ENCODE results near the gene TEX2.
A peak's percentile ranks its signal among the peaks of the same experiment; 100 is the strongest.
"Not testable (repeated sequence)": the region's sequence is repeated elsewhere in the genome, so short reads cannot be mapped to it uniquely, and the experiment has no call there.

Gene TEX2

GRCh38 chr17:64145375-64145750 is 117.7 kb downstream of the TEX2 start:
- DNase-seq (ENCODE audit: low read depth) = no peak

DNA sequence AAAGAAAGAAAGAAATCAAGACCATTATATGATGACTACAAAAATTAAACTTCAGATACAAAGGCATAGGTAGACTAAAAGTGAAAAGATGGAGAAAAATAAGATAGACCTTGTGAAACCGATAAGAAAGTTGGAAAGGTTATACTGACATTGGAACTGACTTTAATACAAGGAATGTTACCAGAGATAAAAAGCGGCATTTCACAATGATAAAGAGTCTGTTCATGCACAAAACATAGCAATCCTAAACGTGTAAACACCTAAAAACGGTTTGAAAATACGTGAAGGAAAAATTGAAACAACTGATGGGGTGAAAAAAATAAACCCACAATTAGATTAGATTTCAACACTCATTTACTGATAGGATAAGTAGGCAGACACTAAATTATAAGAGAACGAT is 123.5 kb downstream of the TEX2 start:
- DNase-seq (ENCODE audit: low read depth) = no peak

DNA sequence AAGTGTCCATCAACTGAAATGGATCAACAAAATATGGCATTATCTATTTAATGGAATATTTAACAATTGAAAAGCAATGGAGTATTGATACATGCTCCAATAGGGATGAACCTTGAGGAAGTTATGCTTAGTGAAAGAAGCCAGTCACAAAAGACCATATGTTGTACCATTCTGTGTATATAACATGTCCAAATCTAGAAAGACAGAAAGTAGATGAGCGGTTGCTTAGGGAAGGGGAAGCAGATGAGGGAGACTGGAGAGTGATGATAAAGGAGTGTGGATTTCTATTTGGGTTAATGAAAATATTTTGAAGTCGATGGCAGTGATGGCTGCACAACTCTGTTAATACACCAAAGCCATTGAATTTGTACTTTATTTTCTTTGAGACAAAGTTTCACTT is 124.6 kb downstream of the TEX2 start:
- no peak for DNase-seq (ENCODE audit: low read depth)

GRCh38 chr17:64135000-64135399 is 128.1 kb downstream of the TEX2 start:
- no peak for DNase-seq (ENCODE audit: low read depth)

DNA sequence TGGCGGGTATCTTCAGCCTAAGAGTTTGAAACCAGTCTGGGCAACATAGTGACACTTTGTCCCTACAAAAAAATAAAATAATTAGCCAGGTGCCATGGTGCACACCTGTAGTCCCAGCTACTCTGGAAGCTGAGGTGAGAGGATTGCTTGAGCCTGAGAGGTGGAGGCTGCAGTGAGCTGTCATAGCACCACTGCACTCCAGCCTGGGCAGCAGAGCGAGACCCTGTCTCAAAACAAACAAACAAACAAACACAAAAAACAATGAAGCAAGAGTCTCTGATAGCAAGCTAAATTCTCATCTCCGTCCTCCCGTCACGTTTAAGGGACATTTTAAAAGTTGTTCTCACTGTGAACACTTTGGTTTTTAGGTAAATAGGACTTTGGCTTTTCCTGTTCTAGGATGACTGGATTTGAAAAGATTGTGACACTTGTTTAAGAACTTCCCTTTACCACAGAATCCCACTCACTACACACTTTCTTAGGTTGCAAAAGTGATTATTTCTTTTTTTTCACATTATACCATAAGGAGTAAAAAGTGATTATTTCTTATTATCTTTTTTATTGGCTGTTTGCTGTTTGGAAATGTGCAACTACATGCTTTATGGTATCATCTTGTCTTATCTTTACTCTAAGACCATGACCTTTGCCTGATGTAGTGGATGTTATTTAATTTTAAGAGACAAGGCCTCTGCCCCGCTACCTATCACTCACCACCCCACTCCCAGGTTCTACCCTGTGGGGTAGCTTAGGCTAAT is 128.7 kb downstream of the TEX2 start:
- DNase-seq (ENCODE audit: low read depth) = no peak

DNA sequence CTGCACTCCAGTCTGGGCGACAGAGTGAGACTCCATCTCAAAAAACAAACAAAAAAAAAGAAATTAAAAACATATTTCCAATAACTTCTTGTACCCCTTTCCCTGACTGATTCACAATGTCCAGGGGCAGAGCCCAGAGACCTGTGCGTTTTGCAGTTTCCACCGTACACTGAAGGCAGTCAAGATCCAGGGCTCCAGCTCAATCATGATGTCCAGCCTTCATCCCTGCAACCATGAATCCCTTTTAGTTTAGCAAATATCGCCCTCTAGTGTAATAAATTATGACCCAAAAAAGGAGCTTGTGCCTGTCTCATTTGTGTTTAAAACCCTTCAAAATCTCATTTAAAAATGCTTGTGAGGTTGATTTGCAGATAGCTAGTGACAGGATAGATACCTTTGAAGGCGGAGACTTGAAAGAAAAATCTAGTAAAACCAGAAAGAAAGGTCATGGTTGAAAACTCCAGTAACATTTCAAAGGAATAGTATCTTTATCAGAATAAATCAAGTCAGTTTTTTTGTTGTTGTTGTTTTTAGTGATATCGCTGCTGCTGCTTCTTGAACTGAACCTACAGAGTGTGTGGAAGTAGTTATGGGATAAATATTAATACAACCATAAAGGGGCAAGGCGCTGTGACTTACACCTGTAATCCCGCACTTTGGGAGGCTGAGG is 129.4 kb downstream of the TEX2 start:
- no peak for DNase-seq (ENCODE audit: low read depth)

- no peak for DNase-seq (ENCODE audit: low read depth)
These were observed 131.3 kb downstream of the TEX2 start for GRCh38 chr17:64131606-64132270.

GRCh38 chr17:64130559-64131001 is 132.5 kb downstream of the TEX2 start:
- peak; percentile 64 for DNase-seq (ENCODE audit: low read depth)

GRCh38 chr17:64129765-64130558 is 133.1 kb downstream of the TEX2 start, which contains the start of gene ERN1:
TSS of gene ERN1 (minus strand) at chr17:64130144. CDS start at chr17:64130029, 115 bp downstream.
- DNase-seq (ENCODE audit: low read depth) = peak; percentile 85

DNA sequence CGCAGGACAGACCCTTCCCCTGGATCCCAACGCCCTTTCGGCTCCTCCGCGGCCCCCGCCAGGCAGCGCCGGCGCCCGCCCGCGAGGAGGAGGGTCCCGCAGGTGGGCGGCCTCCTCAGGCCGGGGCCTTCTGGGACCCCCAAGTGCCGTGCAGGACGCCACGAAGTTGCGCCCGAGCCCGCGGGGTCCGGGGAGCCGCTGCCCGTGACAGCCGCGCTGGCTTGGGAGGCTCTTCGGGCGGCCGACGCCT is 133.6 kb downstream of the TEX2 start:
- no peak for DNase-seq (ENCODE audit: low read depth)

DNA sequence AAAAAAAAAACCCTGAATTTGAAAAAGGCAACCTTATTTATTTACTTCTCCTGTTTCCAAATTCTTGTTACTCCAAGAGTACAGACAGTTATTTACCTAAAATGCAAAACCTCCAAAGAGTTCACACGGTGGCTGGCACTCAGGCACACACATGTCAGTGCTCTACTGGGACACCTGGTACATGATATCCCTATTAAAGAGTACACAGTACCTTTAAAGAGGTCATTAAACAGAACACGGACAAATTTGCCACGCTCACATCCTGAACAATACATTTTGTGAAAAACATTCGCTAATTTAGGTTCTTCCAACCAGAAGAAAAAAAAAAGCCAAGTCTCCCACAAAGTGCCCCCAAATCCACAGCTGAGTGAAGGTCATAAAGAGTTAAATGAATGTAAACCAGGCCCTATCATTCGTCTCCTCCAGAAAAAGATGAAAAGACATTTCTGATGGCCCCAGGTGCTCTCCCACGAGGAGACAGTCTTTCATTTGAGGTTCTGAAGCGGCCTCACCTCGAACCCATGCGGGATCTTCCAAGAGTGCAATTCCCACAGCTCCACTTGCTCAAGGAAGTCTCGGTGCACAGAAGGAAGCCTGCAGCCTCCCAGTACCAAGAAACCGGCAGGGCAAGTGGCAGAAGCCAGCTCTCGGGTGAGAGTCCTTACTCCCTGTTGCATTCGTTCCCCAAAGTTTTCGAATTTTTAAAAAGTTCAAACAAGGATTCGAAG is 134.1 kb downstream of the TEX2 start:
- DNase-seq (ENCODE audit: low read depth) = no peak

- no peak for DNase-seq (ENCODE audit: low read depth)
These were observed 136.1 kb downstream of the TEX2 start for GRCh38 chr17:64126918-64127317.

- no peak for DNase-seq (ENCODE audit: low read depth)
These were observed 137.1 kb downstream of the TEX2 start for GRCh38 chr17:64125937-64126336.

GRCh38 chr17:64124609-64125008 is 138.5 kb downstream of the TEX2 start:
- DNase-seq (ENCODE audit: low read depth) = no peak

DNA sequence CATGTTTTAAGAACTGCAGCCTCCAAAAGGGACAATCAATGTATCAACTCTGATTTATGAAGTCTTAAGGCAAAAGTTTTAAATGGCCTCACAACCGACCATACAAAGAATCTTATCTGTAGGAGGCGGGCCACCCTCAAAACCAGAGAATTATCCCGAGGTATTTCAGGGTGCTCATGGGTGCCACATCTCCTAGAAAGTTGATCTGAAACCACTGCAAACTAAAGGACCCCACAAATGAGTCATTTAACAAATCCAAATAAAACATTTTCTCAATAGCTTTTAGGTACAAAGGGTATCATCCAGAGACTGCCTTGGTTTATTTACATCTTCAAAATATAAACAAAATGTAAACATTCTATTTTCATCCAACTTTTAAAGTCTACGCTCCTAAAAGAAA is 139.9 kb downstream of the TEX2 start:
- DNase-seq (ENCODE audit: low read depth) = no peak

GRCh38 chr17:64120972-64121786 is 141.9 kb downstream of the TEX2 start:
- not testable (repeated sequence) for DNase-seq (ENCODE audit: low read depth)

DNA sequence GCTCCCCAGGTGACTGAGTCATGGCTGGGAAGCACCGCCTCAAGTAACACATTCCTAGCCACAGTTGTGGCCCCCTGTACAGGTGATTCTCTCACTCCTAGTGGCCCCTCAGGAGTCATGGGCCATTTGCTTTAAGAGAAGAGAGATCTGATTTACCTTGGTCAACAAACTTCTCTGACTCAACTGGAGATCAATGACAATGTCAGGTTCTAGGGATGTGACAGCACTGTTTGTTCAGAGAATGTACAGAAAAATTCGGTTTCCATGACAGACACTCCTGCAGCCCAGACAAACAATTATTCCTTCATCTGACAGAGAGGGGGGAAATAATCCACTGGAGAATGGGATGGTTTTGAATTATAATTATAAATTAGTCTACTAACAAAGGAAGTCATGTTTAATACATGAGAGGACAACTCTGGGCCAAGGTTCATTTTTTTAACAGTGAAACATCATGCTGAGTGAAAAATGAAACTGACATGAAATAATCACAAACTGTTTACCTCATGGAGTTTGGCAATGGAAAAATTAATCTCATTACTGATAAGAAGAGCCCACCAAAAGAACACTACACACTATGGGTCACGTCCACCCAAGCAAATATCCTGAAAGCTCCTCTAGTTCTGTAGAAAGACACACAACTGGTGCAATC is 142.8 kb downstream of the TEX2 start:
- DNase-seq (ENCODE audit: low read depth) = no peak

GRCh38 chr17:64117981-64118979 is 144.8 kb downstream of the TEX2 start:
- no peak for DNase-seq (ENCODE audit: low read depth)

Data from T-helper 22 cell (primary cell).